ENCODE data around the gene LCN12.

The LCN12 gene

GRCh38 chr9:136945333-136946227 lies 6.5 kb upstream of the LCN12 start:
- no peak for DNase-seq (ENCODE audit: low spot score)

DNA sequence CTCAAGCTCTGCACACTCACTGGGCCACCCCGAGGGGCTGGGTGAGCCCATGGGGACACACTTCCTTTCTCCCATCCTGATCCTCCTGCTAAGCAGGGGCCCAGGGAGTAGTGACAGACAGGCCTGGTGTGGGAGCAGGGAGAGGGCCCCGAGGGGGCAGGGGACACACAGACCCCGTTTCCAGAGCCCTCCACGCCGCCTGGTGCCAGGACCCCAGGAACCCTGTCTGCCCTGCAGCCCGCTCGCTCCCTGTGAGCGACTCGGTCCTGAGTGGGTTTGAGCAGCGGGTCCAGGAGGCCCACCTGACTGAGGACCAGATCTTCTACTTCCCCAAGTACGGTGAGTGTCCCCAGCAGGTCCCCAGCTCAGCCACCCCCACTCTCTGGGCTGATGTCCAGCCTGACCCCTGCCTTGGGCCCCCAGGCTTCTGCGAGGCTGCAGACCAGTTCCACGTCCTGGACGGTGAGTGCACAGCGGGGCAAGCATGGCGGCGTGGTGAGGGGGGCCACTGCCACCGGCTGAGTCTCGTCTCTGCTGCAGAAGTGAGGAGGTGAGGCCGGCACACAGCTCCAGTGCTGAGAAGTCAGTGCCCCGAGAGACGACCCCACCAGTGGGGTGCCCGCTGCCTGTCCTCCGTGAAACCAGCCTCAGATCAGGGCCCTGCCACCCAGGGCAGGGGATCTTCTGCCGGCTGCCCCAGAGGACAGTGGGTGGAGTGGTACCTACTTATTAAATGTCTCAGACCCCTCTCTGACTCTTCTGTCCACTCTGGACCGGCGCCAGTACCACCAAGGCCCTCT lies 5.6 kb upstream of the LCN12 start:
- DNase-seq (ENCODE audit: low spot score), result no peak

- DNase-seq (ENCODE audit: low spot score), result no peak
These were observed 4.8 kb upstream of the LCN12 start for GRCh38 chr9:136947028-136947891.

DNA sequence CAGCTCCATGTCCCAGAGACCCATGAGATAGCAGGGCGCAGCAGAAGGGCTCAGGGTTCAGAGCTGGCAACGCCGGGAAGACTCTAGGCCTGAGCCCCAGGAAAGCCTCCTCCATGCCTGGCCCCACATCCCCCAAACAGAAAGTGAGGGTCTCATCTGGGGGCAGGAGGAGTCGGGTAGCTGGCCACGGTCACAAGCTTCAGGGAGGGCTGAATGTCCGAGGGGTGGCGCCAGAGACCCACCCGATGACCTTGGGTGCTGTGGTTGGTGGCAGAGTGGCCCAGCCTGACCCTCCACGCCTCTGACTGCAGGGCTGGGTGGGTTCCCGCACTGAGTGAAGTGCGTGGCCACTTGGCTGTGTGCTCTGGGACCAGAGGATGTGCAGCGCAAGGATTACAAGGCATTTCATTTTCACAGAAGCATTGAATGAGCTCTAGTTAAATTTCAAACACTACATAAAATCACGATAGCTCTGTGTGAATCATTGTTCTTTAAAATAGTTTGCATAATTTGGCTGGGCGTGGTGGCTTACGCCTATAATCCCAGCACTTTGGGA lies 4.0 kb upstream of the LCN12 start:
- DNase-seq (ENCODE audit: low spot score), result peak; percentile 57

GRCh38 chr9:136949239-136949816 lies 2.7 kb upstream of the LCN12 start:
- DNase-seq (ENCODE audit: low spot score), result no peak

- peak; percentile 100 for DNase-seq (ENCODE audit: low spot score)
These were observed 2.0 kb upstream of the LCN12 start for GRCh38 chr9:136949817-136950655.

- DNase-seq (ENCODE audit: low spot score), result no peak
These were observed 1.3 kb upstream of the LCN12 start for GRCh38 chr9:136950656-136951276.

DNA sequence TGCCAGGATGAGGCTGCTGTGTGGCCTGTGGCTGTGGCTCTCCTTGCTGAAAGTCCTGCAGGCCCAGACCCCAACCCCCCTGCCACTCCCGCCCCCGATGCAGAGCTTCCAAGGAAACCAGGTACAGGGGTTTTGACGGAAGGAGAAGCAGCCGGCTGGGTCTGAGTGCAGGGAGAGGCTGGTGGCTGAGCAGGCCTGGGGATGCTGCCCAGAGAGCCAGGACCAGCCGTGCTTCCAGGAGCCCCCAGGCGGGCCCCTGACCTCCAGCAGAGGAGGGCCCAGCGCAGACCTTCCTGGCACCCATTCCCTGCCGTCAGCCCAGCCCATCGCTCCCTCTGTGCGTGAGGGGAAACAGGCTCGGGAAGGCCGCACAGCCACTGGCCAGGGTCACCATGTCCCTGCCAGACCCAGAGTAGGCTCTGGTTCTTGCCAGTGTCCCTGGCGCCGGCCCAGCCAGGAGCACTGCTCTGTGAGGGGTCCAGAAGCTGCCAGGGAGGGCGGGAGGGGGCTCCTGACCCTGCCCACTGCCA lies 313 bp downstream of the LCN12 start:
- no peak for DNase-seq (ENCODE audit: low spot score)

DNA sequence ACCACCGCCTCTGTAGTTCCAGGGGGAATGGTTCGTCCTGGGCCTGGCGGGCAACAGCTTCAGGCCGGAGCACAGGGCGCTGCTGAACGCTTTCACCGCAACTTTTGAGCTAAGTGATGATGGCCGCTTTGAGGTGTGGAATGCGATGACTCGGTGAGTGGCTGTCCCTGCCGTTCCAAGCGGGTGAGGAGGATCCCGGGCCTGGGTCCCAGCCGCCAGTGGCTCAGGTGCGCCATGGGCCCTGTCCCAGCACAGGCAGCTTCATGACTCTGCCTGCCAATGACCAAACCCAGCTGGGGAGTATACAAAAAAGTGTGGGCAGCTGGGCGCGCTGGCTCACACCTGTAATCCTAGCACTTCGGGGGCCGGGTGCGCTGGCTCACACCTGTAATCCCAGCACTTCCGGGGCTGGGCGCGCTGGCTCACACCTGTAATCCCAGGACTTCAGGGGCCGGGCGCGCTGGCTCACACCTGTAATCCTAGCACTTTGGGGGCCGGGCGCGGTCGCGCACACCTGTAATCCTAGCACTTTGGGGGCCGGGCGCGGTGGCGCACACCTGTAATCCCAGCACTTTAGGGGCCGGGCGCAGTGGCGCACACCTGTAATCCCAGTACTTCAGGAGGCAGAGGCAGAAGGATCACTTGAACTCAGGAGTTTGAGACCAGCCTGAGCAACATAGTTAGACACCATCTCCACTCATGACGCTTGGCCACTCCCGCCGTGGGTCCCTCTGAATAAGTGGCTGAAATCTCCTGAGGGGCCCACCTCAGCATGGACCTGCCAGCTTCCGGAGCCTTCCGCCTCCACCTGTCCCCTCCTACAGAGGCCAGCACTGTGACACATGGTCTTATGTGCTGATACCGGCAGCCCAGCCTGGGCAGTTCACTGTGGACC lies 1.1 kb downstream of the LCN12 start:
- DNase-seq (ENCODE audit: low spot score), result no peak

- no peak for DNase-seq (ENCODE audit: low spot score)
These were observed 1.7 kb downstream of the LCN12 start for GRCh38 chr9:136953771-136954269.

- no peak for DNase-seq (ENCODE audit: low spot score)
These were observed 2.4 kb downstream of the LCN12 start for GRCh38 chr9:136954270-136955083.

DNA sequence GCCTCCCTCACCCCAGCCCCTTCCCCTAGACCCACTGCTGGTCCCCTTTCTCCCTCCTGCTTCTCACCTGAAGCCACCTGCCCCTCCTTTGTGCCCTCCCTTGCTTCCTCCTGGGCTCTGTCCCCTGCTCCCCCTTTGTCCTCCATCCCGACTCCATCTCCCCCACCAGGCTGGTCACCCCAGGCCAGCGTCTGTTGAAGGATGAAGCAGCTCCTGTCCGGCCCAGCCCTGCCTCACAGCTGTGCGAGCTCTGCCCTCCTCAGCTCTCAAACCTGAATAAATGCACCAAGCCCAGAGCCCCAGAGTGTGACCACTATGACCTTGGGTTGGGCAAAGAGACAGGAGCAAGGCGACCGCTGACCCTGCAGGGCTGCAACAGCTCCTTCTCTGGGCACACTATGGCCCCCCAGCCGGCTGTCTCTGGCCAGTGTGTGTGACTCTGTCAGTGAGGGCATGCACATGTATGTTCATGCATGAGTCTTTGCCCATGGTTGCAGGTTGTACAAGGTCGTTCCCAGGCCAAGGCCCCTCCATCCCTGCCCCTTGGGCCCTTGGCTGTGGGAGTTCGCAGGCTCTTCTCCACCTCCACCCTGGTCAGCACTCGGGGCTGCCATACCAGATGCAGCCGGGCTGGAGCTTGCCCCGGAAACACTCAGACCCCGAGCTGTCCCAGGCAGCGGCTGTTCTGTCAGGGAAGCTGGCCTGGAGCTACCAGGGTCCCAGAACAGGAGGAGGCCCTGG lies 3.3 kb downstream of the LCN12 start:
- DNase-seq (ENCODE audit: low spot score), result no peak

DNA sequence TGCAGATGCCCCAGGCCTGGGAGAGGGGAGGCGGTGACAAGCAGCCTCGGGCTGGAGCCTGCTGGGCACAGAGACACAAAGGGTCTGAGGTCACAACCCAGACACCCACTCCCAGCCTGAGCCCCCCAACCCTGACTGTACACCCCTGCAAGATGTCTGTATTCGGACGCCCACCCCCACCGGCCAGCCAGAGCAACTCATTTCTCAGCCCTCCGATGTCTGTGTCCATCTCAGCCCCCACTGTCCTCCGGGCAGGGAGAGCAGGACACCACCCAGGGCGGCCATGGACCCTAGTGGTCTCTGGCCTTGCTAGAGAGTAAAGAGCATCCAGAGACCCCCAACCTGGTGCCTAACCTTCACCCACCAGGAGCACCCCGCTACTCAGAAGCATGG lies 3.9 kb downstream of the LCN12 start:
- no peak for DNase-seq (ENCODE audit: low spot score)

GRCh38 chr9:136956604-136957003 lies 4.5 kb downstream of the LCN12 start:
- no peak for DNase-seq (ENCODE audit: low spot score)

DNA sequence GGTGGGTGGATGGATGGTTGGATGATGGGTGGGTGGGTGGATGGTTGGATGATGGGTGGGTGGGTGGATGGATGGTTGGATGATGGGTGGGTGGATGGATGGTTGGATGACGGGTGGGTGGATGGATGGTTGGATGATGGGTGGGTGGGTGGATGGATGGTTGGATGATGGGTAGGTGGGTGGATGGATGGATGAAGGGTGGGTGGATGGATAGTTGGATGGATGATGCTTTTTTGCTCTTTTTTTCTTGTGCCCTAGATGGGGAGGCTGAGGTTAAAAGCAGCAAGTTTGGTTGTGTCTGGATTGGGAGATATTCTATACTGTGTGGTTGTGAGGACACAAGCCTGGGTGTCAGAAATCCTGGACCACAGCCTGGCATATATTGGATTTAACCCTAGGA lies 5.4 kb downstream of the LCN12 start:
- no peak for DNase-seq (ENCODE audit: low spot score)

GRCh38 chr9:136957901-136958300 lies 5.8 kb downstream of the LCN12 start:
- DNase-seq (ENCODE audit: low spot score), result no peak

DNA sequence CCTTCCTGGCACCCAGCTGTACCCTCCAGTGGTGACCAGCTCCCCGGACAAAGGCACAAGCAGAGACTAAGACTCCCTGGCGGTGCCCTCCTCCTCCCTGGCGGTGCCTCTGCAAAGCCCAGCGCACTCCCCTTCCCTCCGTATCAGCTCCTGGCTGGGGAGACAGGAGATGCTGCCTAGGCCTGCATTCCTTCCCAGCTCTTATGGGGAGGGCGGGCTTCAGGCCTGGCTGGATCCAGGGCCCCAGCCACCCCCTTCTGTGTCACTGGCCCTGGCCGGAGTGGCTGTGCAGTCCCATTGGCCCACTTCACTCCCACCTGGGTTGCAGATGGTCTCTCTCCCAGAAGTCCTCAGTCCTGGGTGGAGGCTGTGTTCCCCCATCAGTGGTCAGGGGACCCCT lies 6.4 kb downstream of the LCN12 start:
- no peak for DNase-seq (ENCODE audit: low spot score)
